Vagina (tissue), 2 donors: ENCODE data around the gene TMEM179.

Experiments
- POLR2A ChIP-seq, 2 donors: fragments of 450-650 bp; IDR thresholded peaks; one replicate each; pipeline ENCODE4 v1.6.1; 2017; ENCODE audit warnings: antibody characterized with exemption in 2 of 2, mild to moderate bottlenecking in 2 of 2, moderate library complexity in 2 of 2
- TF ChIP-seq, protein P1 (sequence below), 3 experiments: fragments of 450-650 bp in 2 of 3; fragments of 200-600 bp in 1 of 3; sonication (generic) in 1 of 3; IDR thresholded peaks; one replicate each; pipeline ENCODE4 v1.5.1; 2017 to 2019; ENCODE audit warnings: antibody characterized with exemption in 3 of 3, mild to moderate bottlenecking in 2 of 3, moderate library complexity in 2 of 3

DNA sequence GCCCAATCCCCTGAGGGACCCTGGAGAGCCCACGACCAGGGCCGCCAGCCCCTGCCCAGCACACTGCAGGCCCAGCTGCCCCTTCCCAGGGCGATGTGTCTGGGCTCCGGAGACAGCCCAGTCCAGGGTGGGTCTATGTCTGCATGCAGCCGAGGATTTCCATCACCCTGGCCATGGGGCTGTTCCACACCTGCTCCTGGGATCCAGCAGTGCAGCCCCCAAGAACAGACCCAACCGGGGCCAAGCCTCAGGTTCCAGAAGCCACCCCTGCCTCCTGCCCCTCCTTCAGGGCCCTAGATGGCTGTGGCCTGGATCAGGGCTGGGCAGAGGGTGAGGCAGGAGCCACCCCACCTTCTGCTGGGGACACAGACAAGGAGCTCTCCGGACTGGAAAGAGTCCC, 13.5 kb downstream of the TMEM179 start:
- TF ChIP-seq, protein P1, sequence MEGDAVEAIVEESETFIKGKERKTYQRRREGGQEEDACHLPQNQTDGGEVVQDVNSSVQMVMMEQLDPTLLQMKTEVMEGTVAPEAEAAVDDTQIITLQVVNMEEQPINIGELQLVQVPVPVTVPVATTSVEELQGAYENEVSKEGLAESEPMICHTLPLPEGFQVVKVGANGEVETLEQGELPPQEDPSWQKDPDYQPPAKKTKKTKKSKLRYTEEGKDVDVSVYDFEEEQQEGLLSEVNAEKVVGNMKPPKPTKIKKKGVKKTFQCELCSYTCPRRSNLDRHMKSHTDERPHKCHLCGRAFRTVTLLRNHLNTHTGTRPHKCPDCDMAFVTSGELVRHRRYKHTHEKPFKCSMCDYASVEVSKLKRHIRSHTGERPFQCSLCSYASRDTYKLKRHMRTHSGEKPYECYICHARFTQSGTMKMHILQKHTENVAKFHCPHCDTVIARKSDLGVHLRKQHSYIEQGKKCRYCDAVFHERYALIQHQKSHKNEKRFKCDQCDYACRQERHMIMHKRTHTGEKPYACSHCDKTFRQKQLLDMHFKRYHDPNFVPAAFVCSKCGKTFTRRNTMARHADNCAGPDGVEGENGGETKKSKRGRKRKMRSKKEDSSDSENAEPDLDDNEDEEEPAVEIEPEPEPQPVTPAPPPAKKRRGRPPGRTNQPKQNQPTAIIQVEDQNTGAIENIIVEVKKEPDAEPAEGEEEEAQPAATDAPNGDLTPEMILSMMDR (IDR thresholded peaks at IDR 0.05), result no peak
- TF ChIP-seq POLR2A (IDR thresholded peaks at IDR 0.05), result no peak
